MCF 10A (cell line): ENCODE measurements around the gene CCZ1B. TPM values are rescaled to one million over a fixed set of nuclear protein-coding genes. Genes with fewer than 3 reads are reported as not detected.
A peak's percentile ranks its signal among the peaks of the same experiment; 100 is the strongest.
"Not testable (repeated sequence)": the region's sequence is repeated elsewhere in the genome, so short reads cannot be mapped to it uniquely, and the experiment has no call there.

Experiments used
- BruUV-seq: library from RNA; stranded (reverse); fragments of 400-500 nt; replicated peaks from 2 replicates; lab custom pipeline; 2021; lab: Mats Ljungman, UMichigan
- CTCF ChIA-PET: fragments of 300-600 bp; sonication (Branson Sonifier 250); formaldehyde crosslinking; extraction: SDS; loops from one replicate; lab custom pipeline; 2021; ENCODE audit warnings: antibody characterized with exemption, inconsistent platforms; lab: Yijun Ruan, JAX
- POLR2A ChIA-PET: fragments of 300-600, 350-650 bp; sonication (Branson Sonifier 250); formaldehyde crosslinking; extraction: SDS; loops from one replicate; lab custom pipeline; 2020; ENCODE audit warnings: antibody characterized with exemption, inconsistent platforms; lab: Yijun Ruan, JAX
- DNase-seq: peaks from one replicate; pipeline ENCODE4 v3.0.0-alpha.2; 2018; ENCODE audit not compliant: unreplicated experiment
- H3K27ac Mint-ChIP-seq: one replicate; pipeline ENCODE4 v1.8.0; 2022; ENCODE audit warnings: mild to moderate bottlenecking, low read depth, mixed read lengths; ENCODE audit not compliant: unreplicated experiment
- H3K27me3 Mint-ChIP-seq: one replicate; pipeline ENCODE4 v1.8.0; 2022; ENCODE audit warnings: mixed read lengths; ENCODE audit not compliant: insufficient read depth, unreplicated experiment
- H3K36me3 Mint-ChIP-seq: one replicate; pipeline ENCODE4 v1.8.0; 2022; ENCODE audit warnings: mild to moderate bottlenecking, moderate library complexity, mixed read lengths; ENCODE audit not compliant: insufficient read depth, unreplicated experiment
- H3K4me1 Mint-ChIP-seq: one replicate; pipeline ENCODE4 v1.8.0; 2022; ENCODE audit warnings: mixed read lengths; ENCODE audit not compliant: insufficient read depth, unreplicated experiment
- H3K4me3 Mint-ChIP-seq: one replicate; pipeline ENCODE4 v1.8.0; 2022; ENCODE audit warnings: mild to moderate bottlenecking, moderate library complexity, mixed read lengths; ENCODE audit not compliant: unreplicated experiment
- H3K9me3 Mint-ChIP-seq: one replicate; pipeline ENCODE4 v1.8.0; 2022; ENCODE audit warnings: mixed read lengths; ENCODE audit not compliant: unreplicated experiment
- intact Hi-C: fragments of 100-400 bp; cut with micrococcal nuclease; formaldehyde crosslinking; loops from 2 replicates; pipeline ENCODE4 v1.14.1; 2022
- total RNA-seq: library from RNA; stranded (reverse); gene quantifications from 2 replicates; pipeline ENCODE4 v1.2.3, GENCODE V29; 2022
- TF ChIP-seq, protein P1 (sequence below): fragments of 200-600 bp; IDR thresholded peaks from one replicate; pipeline ENCODE4 v1.8.0; 2022; ENCODE audit warnings: antibody characterized with exemption, mild to moderate bottlenecking; ENCODE audit not compliant: unreplicated experiment

The CCZ1B gene
- total RNA-seq, 1 experiment from 2014 or later: 34.9 TPM

DNA sequence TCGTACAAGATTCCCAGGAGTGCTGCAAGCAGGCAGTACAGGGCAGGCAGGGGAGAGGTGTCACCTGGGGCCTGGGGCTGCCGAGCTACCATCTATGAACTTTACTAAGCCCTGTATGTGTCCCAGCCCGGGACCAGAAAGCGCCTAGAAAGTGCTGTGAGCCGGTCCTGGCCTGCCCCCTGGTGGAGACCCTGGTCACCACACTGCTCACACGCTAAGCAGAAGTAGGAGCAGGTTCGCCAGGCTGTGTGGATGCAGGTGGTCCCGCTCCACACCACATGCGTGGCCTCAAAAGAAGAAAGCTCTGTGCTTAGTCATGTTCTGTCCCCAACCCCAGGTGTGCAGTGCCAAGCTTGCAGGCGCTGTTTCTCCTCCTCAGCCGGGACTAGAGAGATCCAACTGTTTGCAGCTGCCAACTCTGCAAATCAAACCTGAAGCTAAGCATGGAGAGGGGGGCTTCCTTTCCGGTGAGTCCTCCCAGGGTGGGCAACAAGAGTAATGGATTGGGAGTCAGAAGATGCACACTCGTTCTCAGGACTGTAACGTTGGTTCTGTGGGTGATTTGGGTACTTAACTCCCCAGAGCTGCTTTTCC lies 31.7 kb upstream of the CCZ1B start:
- H3K27me3 Mint-ChIP-seq, H3K4me1 Mint-ChIP-seq, H3K27ac Mint-ChIP-seq, H3K9me3 Mint-ChIP-seq, H3K36me3 Mint-ChIP-seq, BruUV-seq, H3K4me3 Mint-ChIP-seq, intact Hi-C loops: not testable (repeated sequence)
- CTCF ChIA-PET: interaction anchor here (0.6 to 2.3 kb wide), 12 partner anchors 13 to 1106 kb away, joined by 3 to 15 read pairs (median 3); partner anchors contain the start of gene ZDHHC4
- TF ChIP-seq, protein P1, sequence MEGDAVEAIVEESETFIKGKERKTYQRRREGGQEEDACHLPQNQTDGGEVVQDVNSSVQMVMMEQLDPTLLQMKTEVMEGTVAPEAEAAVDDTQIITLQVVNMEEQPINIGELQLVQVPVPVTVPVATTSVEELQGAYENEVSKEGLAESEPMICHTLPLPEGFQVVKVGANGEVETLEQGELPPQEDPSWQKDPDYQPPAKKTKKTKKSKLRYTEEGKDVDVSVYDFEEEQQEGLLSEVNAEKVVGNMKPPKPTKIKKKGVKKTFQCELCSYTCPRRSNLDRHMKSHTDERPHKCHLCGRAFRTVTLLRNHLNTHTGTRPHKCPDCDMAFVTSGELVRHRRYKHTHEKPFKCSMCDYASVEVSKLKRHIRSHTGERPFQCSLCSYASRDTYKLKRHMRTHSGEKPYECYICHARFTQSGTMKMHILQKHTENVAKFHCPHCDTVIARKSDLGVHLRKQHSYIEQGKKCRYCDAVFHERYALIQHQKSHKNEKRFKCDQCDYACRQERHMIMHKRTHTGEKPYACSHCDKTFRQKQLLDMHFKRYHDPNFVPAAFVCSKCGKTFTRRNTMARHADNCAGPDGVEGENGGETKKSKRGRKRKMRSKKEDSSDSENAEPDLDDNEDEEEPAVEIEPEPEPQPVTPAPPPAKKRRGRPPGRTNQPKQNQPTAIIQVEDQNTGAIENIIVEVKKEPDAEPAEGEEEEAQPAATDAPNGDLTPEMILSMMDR: peak; percentile 90
- DNase-seq: peak; percentile 51
- POLR2A ChIA-PET: interaction anchor here (0.6 to 0.9 kb wide), 2 partner anchors 189 to 342 kb away, joined by 3 read pairs; no protein-coding TSS in a partner anchor

DNA sequence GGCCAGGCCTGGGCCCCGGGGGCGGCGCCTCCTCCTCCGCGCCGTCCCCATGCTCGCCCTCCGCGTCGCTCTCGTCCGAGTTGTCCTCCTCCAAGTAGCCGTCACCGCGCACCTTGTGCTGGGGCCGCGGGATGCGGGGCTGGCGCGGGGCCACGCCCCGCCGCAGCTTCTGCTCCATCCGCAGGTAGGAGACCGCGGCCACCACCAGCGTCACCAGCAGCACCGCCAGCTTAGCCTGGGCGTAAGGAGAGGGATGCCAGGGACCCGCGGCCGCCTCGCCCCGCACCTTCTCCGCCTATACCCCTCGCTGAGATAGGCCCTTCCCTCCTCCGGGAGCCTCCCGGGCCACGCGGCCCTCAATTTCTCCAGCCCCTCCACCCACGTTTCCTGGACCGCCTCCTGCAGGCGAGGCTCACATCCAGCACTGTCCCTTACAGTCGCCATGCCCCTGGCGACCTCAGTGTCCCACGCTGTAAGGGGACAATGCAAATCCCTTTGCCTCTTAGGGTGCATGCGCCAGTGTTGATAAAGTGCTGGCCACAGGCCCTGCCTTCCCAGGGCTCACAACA lies 29.6 kb upstream of the CCZ1B start:
- H3K27ac Mint-ChIP-seq, DNase-seq, POLR2A ChIA-PET, H3K27me3 Mint-ChIP-seq, H3K4me1 Mint-ChIP-seq, H3K9me3 Mint-ChIP-seq, BruUV-seq, H3K36me3 Mint-ChIP-seq, intact Hi-C loops: not testable (repeated sequence)
- CTCF ChIA-PET: interaction anchor here (0.7 kb wide), 2 partner anchors 131 to 993 kb away, joined by 3 to 5 read pairs; no protein-coding TSS in a partner anchor
- H3K4me3 Mint-ChIP-seq: peak overlapping the region; percentile 16

DNA sequence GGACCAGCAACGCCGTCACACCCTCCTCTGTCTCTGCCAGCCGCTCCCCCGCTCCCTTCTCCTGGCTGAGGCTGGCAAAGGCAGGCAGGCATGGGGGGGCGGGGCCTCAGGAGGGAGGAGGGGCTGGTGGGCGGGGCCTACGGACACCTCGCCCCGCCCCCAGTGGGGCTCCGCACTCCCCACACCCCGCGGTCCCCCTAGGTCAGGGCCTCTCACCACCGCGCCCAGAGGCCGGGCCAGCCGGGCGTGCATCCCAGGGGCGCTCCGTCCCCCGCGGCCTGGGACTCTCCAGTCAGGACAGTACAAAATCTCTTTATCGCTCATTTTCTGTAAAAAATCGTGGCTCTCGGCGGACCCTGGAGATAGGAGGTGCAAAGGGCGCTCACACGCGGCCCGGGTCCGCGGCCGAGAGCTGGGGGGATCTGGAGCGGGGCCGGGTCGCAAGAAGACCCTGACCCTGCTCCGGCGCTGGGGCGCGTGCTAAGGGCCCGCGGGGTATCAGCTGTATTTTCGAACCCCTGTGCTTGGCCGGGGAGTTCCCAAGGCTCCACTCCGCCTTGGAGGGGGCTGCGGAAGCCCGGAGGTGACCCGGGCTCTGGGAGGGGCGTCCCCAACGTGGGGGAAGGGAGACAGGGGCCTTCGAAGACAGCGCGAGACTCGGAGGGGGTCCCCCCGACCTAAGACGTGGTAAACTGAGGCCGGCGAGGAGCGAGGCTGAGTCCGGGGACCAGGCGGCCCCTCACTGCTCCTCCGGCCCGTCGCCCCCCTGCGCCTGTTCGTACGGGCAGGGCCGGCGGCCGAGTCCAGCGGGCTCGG lies 28.9 kb upstream of the CCZ1B start:
- H3K4me1 Mint-ChIP-seq, POLR2A ChIA-PET, H3K27me3 Mint-ChIP-seq, intact Hi-C loops, H3K27ac Mint-ChIP-seq, BruUV-seq, H3K36me3 Mint-ChIP-seq, DNase-seq, H3K9me3 Mint-ChIP-seq: not testable (repeated sequence)
- CTCF ChIA-PET: interaction anchor here (0.7 kb wide), 1 partner anchor 135 kb away, joined by 4 read pairs; no protein-coding TSS in a partner anchor
- H3K4me3 Mint-ChIP-seq: peak overlapping the region; percentile 59

DNA sequence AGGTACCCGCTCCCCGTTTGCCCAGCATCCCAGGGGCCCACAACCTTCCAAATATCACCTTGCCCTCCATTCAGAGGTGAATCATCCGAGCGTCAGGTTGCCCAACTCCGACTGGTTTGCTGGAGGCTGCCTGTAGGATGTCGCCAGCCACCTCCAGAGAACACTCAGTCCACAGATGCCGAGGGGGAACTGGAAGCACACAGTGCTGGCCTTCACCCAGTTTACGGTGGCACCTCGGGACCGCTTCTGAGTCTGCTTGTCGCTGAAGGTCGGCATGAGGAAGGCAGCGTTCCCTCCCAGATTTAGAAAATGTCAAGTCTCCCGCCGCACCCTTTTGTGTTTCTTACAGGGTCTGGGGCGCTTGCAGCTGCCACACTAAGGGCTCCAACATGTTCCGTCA lies 27.6 kb upstream of the CCZ1B start:
- H3K27me3 Mint-ChIP-seq, H3K27ac Mint-ChIP-seq, BruUV-seq, H3K4me1 Mint-ChIP-seq, intact Hi-C loops, H3K9me3 Mint-ChIP-seq, DNase-seq, H3K36me3 Mint-ChIP-seq, CTCF ChIA-PET: not testable (repeated sequence)
- POLR2A ChIA-PET: interaction anchor here (0.7 kb wide), 1 partner anchor 325 kb away, joined by 3 read pairs; no protein-coding TSS in a partner anchor
- H3K4me3 Mint-ChIP-seq: peak overlapping the region; percentile 8

DNA sequence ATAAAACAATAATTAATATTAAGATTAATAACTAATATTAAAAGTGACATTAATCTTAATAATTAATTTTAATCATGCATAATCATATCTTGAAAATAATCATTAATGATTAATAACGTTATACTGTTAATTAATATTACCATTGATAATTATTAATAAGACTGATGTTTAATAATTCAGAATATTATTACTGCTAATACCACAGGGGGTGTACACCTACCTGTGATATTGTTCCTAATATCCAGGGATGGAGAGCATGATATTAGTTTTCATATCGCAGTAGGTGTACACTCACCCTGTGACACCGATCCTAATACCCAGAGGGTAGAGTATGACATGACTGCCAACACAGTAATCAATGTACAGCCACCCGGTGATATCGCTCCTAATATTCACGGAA lies 23.1 kb upstream of the CCZ1B start:
- intact Hi-C loops, H3K27ac Mint-ChIP-seq, H3K36me3 Mint-ChIP-seq, POLR2A ChIA-PET, H3K27me3 Mint-ChIP-seq, H3K9me3 Mint-ChIP-seq, DNase-seq, BruUV-seq, H3K4me1 Mint-ChIP-seq, CTCF ChIA-PET, H3K4me3 Mint-ChIP-seq: not testable (repeated sequence)

DNA sequence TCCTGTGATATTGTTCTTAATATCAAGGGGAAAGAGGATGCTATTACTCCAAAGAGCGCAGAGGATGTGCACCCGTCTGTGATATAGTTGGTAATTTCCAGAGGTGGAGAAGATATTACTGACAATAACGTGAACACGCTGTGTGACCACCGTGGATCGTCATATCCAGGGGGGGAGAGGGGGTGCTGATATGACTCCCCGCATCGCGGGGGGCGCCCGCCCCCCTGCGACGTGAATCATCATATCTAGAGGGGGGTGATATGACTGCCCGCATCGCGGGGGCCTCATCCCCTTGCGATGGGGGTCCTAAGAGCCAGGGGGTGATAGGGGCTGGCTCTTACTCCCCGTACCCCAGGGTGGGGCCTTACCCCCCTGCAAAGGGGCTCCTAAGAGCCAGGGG lies 21.7 kb upstream of the CCZ1B start:
- H3K4me3 Mint-ChIP-seq, intact Hi-C loops, H3K9me3 Mint-ChIP-seq, POLR2A ChIA-PET, H3K36me3 Mint-ChIP-seq, BruUV-seq, H3K27me3 Mint-ChIP-seq, H3K4me1 Mint-ChIP-seq, H3K27ac Mint-ChIP-seq, DNase-seq, CTCF ChIA-PET: not testable (repeated sequence)

DNA sequence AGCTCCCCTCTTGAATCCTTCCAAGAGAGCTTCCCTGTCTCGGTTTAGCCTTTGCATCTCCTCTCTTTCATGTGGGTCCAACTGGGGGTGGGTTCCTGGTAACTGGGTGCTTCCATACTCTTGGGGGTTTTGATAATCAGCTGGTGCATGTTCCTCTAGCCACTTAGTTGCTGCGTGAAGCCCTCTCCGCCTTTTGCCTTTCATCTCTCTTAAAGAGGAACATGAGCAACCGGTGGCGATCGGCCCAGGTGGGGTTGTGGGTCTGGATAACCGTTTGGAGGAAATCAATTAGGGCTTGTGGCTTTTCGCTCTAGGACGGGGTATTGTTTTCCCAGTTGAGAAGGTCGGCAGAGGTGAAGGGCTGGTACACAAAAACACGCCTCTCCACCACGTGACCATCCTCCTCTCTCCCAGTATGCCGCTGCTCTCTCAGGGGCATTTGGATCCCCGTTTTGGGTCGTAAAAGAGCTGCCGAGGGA lies 19.9 kb upstream of the CCZ1B start:
- H3K36me3 Mint-ChIP-seq, H3K4me3 Mint-ChIP-seq, H3K9me3 Mint-ChIP-seq, DNase-seq, H3K4me1 Mint-ChIP-seq, intact Hi-C loops, H3K27ac Mint-ChIP-seq, CTCF ChIA-PET, H3K27me3 Mint-ChIP-seq, POLR2A ChIA-PET, BruUV-seq: not testable (repeated sequence)

DNA sequence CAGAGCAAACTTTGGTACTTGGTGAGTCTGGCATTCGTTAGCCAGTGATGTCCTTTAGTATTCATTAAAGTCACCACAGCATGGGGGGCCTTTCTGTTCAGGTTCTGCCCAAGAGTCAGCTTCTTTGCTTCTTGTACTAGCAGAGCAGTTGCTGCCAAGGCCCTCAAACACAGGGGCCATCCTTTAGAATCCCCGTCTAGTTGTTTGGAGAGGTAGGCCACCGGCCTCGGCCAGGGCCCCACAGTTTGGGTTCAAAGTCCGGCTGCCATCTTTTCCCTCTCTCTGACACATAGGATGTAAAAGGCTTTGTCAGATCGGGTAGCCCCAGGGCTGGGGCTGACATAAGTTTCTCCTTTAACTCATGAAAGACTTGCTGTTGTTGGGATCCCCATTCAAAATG lies 17.6 kb upstream of the CCZ1B start:
- POLR2A ChIA-PET, BruUV-seq, H3K27ac Mint-ChIP-seq, intact Hi-C loops, H3K9me3 Mint-ChIP-seq, H3K27me3 Mint-ChIP-seq, H3K4me1 Mint-ChIP-seq, H3K4me3 Mint-ChIP-seq, CTCF ChIA-PET, H3K36me3 Mint-ChIP-seq, DNase-seq: not testable (repeated sequence)
